GM12878 (cell line): ENCODE results near the gene KRT72.

Experiments used
- EGR1 ChIP-seq, 2 experiments: IDR thresholded peaks; 1 replicate in 1 of 2; 2 replicates in 1 of 2; pipeline ENCODE4 v1.6.1; 2011 to 2012; ENCODE audit warnings: low read depth in 2 of 2, low read length in 2 of 2, borderline replicate concordance in 1 of 2, mild to moderate bottlenecking in 1 of 2, moderate library complexity in 1 of 2
- ESRRA ChIP-seq: IDR thresholded peaks from 2 replicates; pipeline ENCODE4 v1.6.1; 2012; ENCODE audit warnings: mild to moderate bottlenecking, low read length, improper control_type of control experiment
- EZH2 ChIP-seq: IDR thresholded peaks from 2 replicates; pipeline ENCODE4 v1.6.1; 2012; ENCODE audit warnings: low read depth, mild to moderate bottlenecking, control low read depth, inconsistent platforms, low read length, borderline replicate concordance; ENCODE audit not compliant: control insufficient read depth
- GABPA ChIP-seq: IDR thresholded peaks from 2 replicates; pipeline ENCODE4 v1.6.1; 2014; ENCODE audit warnings: antibody characterized with exemption, low read depth, mild to moderate bottlenecking, inconsistent platforms
- GATAD2B ChIP-seq: fragments of 450-650 bp; conservative IDR thresholded peaks from 2 replicates; pipeline ENCODE4 v1.6.1; 2017; ENCODE audit warnings: low read depth, mild to moderate bottlenecking, moderate library complexity
- HDAC2 ChIP-seq: fragments of 200-600 bp; sonication (generic); IDR thresholded peaks from 2 replicates; pipeline ENCODE4 v1.6.1; 2017
- YY1 ChIP-seq: IDR thresholded peaks from 2 replicates; pipeline ENCODE4 v1.6.1; 2011; ENCODE audit warnings: low read depth, mild to moderate bottlenecking, low read length
- TF ChIP-seq, protein P1 (sequence below), 3 experiments: IDR thresholded peaks in 2 of 3; conservative IDR thresholded peaks in 1 of 3; 2 replicates each; pipeline ENCODE4 v1.5.1; 2011; ENCODE audit warnings: low read depth in 3 of 3, low read length in 3 of 3, mild to moderate bottlenecking in 3 of 3, control low read depth in 2 of 3, moderate library complexity in 2 of 3, inconsistent platforms in 1 of 3, mixed read lengths in 1 of 3; ENCODE audit not compliant: control insufficient read depth in 2 of 3, insufficient read depth in 1 of 3; ENCODE audit errors: extremely low read depth in 1 of 3
- TF ChIP-seq, protein P2 (sequence below): fragments of 450-650 bp; IDR thresholded peaks from 2 replicates; pipeline ENCODE4 v1.6.1; 2017; ENCODE audit warnings: mild to moderate bottlenecking
- TF ChIP-seq, protein P3 (sequence below): IDR thresholded peaks from 2 replicates; pipeline ENCODE4 v1.6.1; 2012; ENCODE audit warnings: mild to moderate bottlenecking, low read depth, low read length

DNA sequence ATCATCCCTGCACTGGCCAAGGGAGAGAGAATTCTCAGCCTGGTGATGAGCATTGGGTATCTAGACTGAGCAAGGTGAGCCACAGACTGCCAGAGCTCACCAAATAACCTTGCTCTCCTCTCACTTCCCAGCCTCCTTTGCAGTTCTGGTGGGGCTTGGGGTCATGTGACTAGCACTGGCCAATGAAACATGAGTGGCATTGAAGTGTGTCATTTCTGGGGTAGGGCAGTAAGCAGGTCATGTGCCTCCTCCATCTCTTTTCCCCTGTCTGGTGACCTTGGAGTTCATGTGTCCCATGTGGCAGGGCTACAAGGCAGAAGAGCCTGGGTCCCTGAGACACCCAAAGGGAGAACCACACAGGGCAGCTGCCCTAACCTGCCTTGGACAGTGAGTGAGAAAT, 3.6 kb upstream of the KRT72 start:
- TF ChIP-seq HDAC2 (no peak), GATAD2B (no peak), ESRRA (no peak), EZH2 (no peak), YY1 (no peak), EGR1 (IDR thresholded peaks at IDR 0.05; ENCODE audit: borderline replicate concordance in 1 of 2, low read depth in 2 of 2, low read length in 2 of 2) (no peak), GABPA (no peak)
- TF ChIP-seq, protein P1, sequence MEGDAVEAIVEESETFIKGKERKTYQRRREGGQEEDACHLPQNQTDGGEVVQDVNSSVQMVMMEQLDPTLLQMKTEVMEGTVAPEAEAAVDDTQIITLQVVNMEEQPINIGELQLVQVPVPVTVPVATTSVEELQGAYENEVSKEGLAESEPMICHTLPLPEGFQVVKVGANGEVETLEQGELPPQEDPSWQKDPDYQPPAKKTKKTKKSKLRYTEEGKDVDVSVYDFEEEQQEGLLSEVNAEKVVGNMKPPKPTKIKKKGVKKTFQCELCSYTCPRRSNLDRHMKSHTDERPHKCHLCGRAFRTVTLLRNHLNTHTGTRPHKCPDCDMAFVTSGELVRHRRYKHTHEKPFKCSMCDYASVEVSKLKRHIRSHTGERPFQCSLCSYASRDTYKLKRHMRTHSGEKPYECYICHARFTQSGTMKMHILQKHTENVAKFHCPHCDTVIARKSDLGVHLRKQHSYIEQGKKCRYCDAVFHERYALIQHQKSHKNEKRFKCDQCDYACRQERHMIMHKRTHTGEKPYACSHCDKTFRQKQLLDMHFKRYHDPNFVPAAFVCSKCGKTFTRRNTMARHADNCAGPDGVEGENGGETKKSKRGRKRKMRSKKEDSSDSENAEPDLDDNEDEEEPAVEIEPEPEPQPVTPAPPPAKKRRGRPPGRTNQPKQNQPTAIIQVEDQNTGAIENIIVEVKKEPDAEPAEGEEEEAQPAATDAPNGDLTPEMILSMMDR (IDR thresholded peaks at IDR 0.05 in 2 of 3, conservative IDR thresholded peaks at IDR 0.05 in 1 of 3; ENCODE audit: control insufficient read depth in 2 of 3, extremely low read depth in 1 of 3, insufficient read depth in 1 of 3, low read depth in 3 of 3, low read length in 3 of 3): no peak
- TF ChIP-seq, protein P2, sequence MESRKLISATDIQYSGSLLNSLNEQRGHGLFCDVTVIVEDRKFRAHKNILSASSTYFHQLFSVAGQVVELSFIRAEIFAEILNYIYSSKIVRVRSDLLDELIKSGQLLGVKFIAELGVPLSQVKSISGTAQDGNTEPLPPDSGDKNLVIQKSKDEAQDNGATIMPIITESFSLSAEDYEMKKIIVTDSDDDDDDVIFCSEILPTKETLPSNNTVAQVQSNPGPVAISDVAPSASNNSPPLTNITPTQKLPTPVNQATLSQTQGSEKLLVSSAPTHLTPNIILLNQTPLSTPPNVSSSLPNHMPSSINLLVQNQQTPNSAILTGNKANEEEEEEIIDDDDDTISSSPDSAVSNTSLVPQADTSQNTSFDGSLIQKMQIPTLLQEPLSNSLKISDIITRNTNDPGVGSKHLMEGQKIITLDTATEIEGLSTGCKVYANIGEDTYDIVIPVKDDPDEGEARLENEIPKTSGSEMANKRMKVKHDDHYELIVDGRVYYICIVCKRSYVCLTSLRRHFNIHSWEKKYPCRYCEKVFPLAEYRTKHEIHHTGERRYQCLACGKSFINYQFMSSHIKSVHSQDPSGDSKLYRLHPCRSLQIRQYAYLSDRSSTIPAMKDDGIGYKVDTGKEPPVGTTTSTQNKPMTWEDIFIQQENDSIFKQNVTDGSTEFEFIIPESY: no peak
- TF ChIP-seq, protein P3, sequence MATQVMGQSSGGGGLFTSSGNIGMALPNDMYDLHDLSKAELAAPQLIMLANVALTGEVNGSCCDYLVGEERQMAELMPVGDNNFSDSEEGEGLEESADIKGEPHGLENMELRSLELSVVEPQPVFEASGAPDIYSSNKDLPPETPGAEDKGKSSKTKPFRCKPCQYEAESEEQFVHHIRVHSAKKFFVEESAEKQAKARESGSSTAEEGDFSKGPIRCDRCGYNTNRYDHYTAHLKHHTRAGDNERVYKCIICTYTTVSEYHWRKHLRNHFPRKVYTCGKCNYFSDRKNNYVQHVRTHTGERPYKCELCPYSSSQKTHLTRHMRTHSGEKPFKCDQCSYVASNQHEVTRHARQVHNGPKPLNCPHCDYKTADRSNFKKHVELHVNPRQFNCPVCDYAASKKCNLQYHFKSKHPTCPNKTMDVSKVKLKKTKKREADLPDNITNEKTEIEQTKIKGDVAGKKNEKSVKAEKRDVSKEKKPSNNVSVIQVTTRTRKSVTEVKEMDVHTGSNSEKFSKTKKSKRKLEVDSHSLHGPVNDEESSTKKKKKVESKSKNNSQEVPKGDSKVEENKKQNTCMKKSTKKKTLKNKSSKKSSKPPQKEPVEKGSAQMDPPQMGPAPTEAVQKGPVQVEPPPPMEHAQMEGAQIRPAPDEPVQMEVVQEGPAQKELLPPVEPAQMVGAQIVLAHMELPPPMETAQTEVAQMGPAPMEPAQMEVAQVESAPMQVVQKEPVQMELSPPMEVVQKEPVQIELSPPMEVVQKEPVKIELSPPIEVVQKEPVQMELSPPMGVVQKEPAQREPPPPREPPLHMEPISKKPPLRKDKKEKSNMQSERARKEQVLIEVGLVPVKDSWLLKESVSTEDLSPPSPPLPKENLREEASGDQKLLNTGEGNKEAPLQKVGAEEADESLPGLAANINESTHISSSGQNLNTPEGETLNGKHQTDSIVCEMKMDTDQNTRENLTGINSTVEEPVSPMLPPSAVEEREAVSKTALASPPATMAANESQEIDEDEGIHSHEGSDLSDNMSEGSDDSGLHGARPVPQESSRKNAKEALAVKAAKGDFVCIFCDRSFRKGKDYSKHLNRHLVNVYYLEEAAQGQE: no peak
